Fibroblast of lung (primary cell): Measurements from ENCODE around the gene CORO6. TPM values are rescaled to one million over a fixed set of nuclear protein-coding genes. Genes with fewer than 3 reads are reported as not detected.

Experiments used
- DNase-seq, 2 donors: peaks; one replicate each; pipeline versions ENCODE4 v3.0.0 to v3.0.0-alpha.2; 2010; ENCODE audit warnings: low read depth in 2 of 2
- H2AFZ ChIP-seq: 2 replicates; pipeline ENCODE4 v1.5.1; 2012; ENCODE audit warnings: low read length, control low read depth, inconsistent platforms
- H3K27ac ChIP-seq: 2 replicates; pipeline ENCODE4 v1.5.1; 2011; ENCODE audit warnings: low read length, control low read depth; ENCODE audit not compliant: insufficient read depth
- H3K27me3 ChIP-seq: 2 replicates; pipeline ENCODE4 v1.5.1; 2011; ENCODE audit warnings: mild to moderate bottlenecking, low read length; ENCODE audit not compliant: control insufficient read depth, insufficient read depth
- H3K36me3 ChIP-seq: 2 replicates; pipeline ENCODE4 v1.5.1; 2011; ENCODE audit warnings: low read length; ENCODE audit not compliant: control insufficient read depth, insufficient read depth
- H3K4me1 ChIP-seq: 2 replicates; pipeline ENCODE4 v1.5.1; 2011; ENCODE audit warnings: low read length; ENCODE audit not compliant: control insufficient read depth, insufficient read depth; ENCODE audit errors: extremely low read depth
- H3K4me2 ChIP-seq: 2 replicates; pipeline ENCODE4 v1.5.1; 2011; ENCODE audit warnings: low read length, control low read depth; ENCODE audit not compliant: insufficient read depth; ENCODE audit errors: extremely low read depth
- H3K4me3 ChIP-seq, 4 experiments: fragments of 200-600 bp in 1 of 4; sonication (generic) in 1 of 4; replicated peaks in 1 of 4; 2 replicates each; pipeline ENCODE4 v1.5.1; 2011 to 2016; ENCODE audit warnings: low read length in 4 of 4, low read depth in 3 of 4, mild to moderate bottlenecking in 3 of 4, control low read depth in 2 of 4, inconsistent platforms in 1 of 4, mixed read lengths in 1 of 4; ENCODE audit not compliant: insufficient read depth in 1 of 4; ENCODE audit errors: control extremely low read depth in 1 of 4
- H3K79me2 ChIP-seq: 2 replicates; pipeline ENCODE4 v1.5.1; 2012; ENCODE audit warnings: mild to moderate bottlenecking, low read length, inconsistent platforms; ENCODE audit not compliant: control insufficient read depth, insufficient read depth
- H3K9ac ChIP-seq: 2 replicates; pipeline ENCODE4 v1.5.1; 2011; ENCODE audit warnings: mild to moderate bottlenecking, low read length, control low read depth; ENCODE audit not compliant: insufficient read depth
- H3K9me3 ChIP-seq: 2 replicates; pipeline ENCODE4 v1.5.1; 2012; ENCODE audit warnings: low read depth, low read length; ENCODE audit not compliant: control insufficient read depth, insufficient read depth
- H4K20me1 ChIP-seq: 2 replicates; pipeline ENCODE4 v1.5.1; 2011; ENCODE audit warnings: low read length; ENCODE audit not compliant: control insufficient read depth, insufficient read depth; ENCODE audit errors: extremely low read depth
- CTCF ChIP-seq, 2 donors: IDR thresholded peaks in 1 of 2; conservative IDR thresholded peaks in 1 of 2; 1 replicate in 1 of 2; 2 replicates in 1 of 2; pipeline ENCODE4 v1.5.1; 2011 to 2012; ENCODE audit warnings: low read length in 2 of 2, control low read depth in 1 of 2, inconsistent platforms in 1 of 2, low read depth in 1 of 2, mild to moderate bottlenecking in 1 of 2
- EZH2 ChIP-seq: IDR thresholded peaks from 2 replicates; pipeline ENCODE4 v1.5.1; 2012; ENCODE audit warnings: low read length, control low read depth, mild to moderate bottlenecking; ENCODE audit errors: missing control alignments
- polyA plus RNA-seq, 2 donors: library from polyadenylated mRNA; depleted of rRNA in 1 of 2; stranded (reverse) in 1 of 2; unstranded in 1 of 2; fragments of >200 nt; gene quantifications; 2 replicates each; pipeline ENCODE4 v1.2.1, GENCODE V29; 2011 to 2012; ENCODE audit warnings: missing spikeins in 1 of 2
- total RNA-seq: library from RNA; depleted of rRNA; stranded (reverse); fragments of >200 nt; gene quantifications from 2 replicates; pipeline ENCODE4 v1.2.1, GENCODE V29; 2014

The CORO6 gene
- total and polyA plus RNA-seq, 2 donors (not counting 1 experiment from before 2014, with no cell fraction given) = 8.0 to 19.3 TPM

DNA sequence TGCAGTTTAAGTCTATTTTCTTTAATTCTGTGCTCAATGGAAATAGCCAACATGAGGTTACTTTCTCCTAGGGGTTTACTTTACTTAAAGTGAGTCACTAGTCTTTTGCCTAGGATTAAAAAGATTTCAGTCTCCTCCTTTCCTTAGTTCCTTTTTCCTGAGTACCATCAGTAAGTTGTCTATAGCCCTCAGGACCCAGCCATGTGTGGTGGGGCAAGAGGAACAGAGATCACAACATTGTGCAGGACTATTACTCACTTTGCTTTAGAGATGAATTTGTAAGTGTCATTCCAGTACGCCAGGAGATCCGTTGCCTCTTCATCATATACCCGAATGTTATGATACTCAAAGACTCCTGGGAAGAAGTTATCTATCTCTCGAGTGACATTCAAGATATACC, 27.7 kb upstream of the CORO6 start:
- H3K79me2 ChIP-seq = no peaks in the 10 kb centered on the region
- no peak overlapping the region for H3K27ac ChIP-seq
- TF ChIP-seq EZH2 (no peak), CTCF (conservative IDR thresholded peaks at IDR 0.05 in 1 of 2, IDR thresholded peaks at IDR 0.05 in 1 of 2; ENCODE audit: low read depth in 1 of 2, low read length in 2 of 2) (no peak)
- H3K9me3 ChIP-seq = no peaks in the 10 kb centered on the region
- no peak overlapping the region for H3K4me2 ChIP-seq
- no peak overlapping the region for H3K9ac ChIP-seq
- H3K36me3 ChIP-seq = no peaks in the 10 kb centered on the region
- no peak overlapping the region for H3K4me3 ChIP-seq
- H3K4me1 ChIP-seq = peaks cover 4% of the 10 kb centered on the region
- no peak overlapping the region for H2AFZ ChIP-seq
- no peaks in the 10 kb centered on the region for H3K27me3 ChIP-seq
- H4K20me1 ChIP-seq = no peaks in the 10 kb centered on the region
- DNase-seq = no peak

DNA sequence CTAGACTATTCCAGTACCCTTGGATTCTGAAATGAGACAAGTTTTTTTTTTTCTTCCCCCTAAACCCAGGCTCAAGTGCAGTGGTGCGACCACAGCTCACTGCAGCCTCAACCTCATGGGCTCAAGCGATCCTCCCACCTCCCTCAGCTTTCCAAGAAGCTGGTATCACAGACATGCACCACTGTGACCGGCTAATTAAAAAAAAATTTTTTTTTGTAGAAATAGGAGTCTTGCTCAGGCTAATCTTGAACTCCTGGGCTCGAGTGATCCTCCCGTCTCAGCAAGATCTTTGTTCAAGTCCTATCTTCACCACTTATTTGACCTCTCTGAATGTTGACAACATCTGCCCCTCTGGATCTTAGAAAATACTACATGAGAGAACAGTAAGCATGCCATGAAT, 26.6 kb upstream of the CORO6 start:
- no peak for TF ChIP-seq EZH2
- TF ChIP-seq CTCF (conservative IDR thresholded peaks at IDR 0.05 in 1 of 2, IDR thresholded peaks at IDR 0.05 in 1 of 2; ENCODE audit: low read depth in 1 of 2, low read length in 2 of 2) = no peak
- H3K9me3 ChIP-seq = no peaks in the 10 kb centered on the region
- H3K4me3 ChIP-seq = no peak overlapping the region
- H3K9ac ChIP-seq = no peak overlapping the region
- H3K79me2 ChIP-seq = no peaks in the 10 kb centered on the region
- H3K27me3 ChIP-seq = no peaks in the 10 kb centered on the region
- no peak overlapping the region for H2AFZ ChIP-seq
- H3K36me3 ChIP-seq = no peaks in the 10 kb centered on the region
- no peak for DNase-seq
- peaks cover 8% of the 10 kb centered on the region for H3K4me1 ChIP-seq
- no peaks in the 10 kb centered on the region for H4K20me1 ChIP-seq
- H3K4me2 ChIP-seq = no peak overlapping the region
- no peak overlapping the region for H3K27ac ChIP-seq

DNA sequence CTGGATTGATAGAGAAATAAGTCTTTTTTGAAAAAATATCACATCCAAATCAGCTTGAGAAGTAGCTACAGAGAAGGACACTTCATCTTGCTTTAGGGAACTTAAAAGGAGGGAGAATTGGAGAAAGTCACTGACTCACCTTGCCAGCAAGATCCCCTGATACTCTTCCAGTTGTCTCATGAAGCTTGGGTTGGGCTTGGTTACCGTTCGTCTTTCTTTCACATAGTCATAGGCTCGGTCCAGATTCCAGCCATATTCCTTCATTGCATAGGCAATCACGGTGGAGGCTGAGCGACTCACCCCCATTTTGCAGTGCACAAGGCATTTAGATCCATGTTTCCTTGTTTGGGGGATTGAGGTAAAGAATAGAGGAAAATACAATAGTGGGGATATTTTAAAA, 25.3 kb upstream of the CORO6 start:
- no peak overlapping the region for H2AFZ ChIP-seq
- no peaks in the 10 kb centered on the region for H3K79me2 ChIP-seq
- no peak overlapping the region for H3K9ac ChIP-seq
- TF ChIP-seq CTCF (conservative IDR thresholded peaks at IDR 0.05 in 1 of 2, IDR thresholded peaks at IDR 0.05 in 1 of 2; ENCODE audit: low read depth in 1 of 2, low read length in 2 of 2) = no peak
- TF ChIP-seq EZH2 = no peak
- no peaks in the 10 kb centered on the region for H4K20me1 ChIP-seq
- peaks cover 11% of the 10 kb centered on the region for H3K4me1 ChIP-seq
- no peaks in the 10 kb centered on the region for H3K36me3 ChIP-seq
- DNase-seq = no peak
- no peaks in the 10 kb centered on the region for H3K9me3 ChIP-seq
- no peak overlapping the region for H3K4me2 ChIP-seq
- H3K27ac ChIP-seq = no peak overlapping the region
- H3K27me3 ChIP-seq = no peaks in the 10 kb centered on the region
- no peak overlapping the region for H3K4me3 ChIP-seq
